Measurements from ENCODE around the gene DTD2. TPM values are rescaled to one million over a fixed set of nuclear protein-coding genes. Genes with fewer than 3 reads are reported as not detected.

Gene DTD2
- total and polyA plus RNA-seq, 2 experiments from 2014 or later, result 13.7 to 49.2 TPM

- peak overlapping the region; percentile 75 for H3K4me3 ChIP-seq
Measured at GRCh38 chr14:31418440-31418839, 38.9 kb downstream of the DTD2 start.

GRCh38 chr14:31414190-31414833 is 43.0 kb downstream of the DTD2 start:
- no peaks in the 10 kb centered on the region for H3K36me3 ChIP-seq (replicated peaks; ENCODE audit: insufficient read depth, low read depth)
- TF ChIP-seq EZH2 (IDR thresholded peaks at IDR 0.05; ENCODE audit: borderline replicate concordance), result no peak
- no peak for TF ChIP-seq CTCF (IDR thresholded peaks at IDR 0.05; ENCODE audit: poor library complexity)
- TF ChIP-seq EZH2phosphoT487 (IDR thresholded peaks at IDR 0.05; ENCODE audit: low read depth, severe bottlenecking, unreplicated experiment), result no peak
- H3K27ac ChIP-seq, result no peak overlapping the region
- no peak overlapping the region for H3K4me2 ChIP-seq
- no peaks in the 10 kb centered on the region for H4K20me1 ChIP-seq (ENCODE audit: insufficient read depth, poor library complexity, severe bottlenecking)
- H3K79me2 ChIP-seq, result peaks cover 95% of the 10 kb centered on the region
- no peak for DNase-seq (ENCODE audit: low spot score)
- H3K4me1 ChIP-seq (ENCODE audit: insufficient read depth), result peaks cover 20% of the 10 kb centered on the region
- H2AFZ ChIP-seq, result no peak overlapping the region
- H3K4me3 ChIP-seq, result no peak overlapping the region
- 42% methylated on average over 1 of the region's 1 CpG for WGBS (ENCODE audit: low lambda C conversion rate, missing lambda C conversion rate)
- H3K9me3 ChIP-seq (ENCODE audit: low read depth), result no peaks in the 10 kb centered on the region
- H3K27me3 ChIP-seq, result no peaks in the 10 kb centered on the region
- H3K9me2 ChIP-seq (replicated peaks; ENCODE audit: insufficient read depth), result no peaks in the 10 kb centered on the region

More at GRCh38 chr14:31418440-31418839, 38.9 kb downstream of the DTD2 start:
- 86% methylated on average over 1 of the region's 1 CpG for WGBS (ENCODE audit: low lambda C conversion rate, missing lambda C conversion rate)
- TF ChIP-seq EZH2phosphoT487 (IDR thresholded peaks at IDR 0.05; ENCODE audit: low read depth, severe bottlenecking, unreplicated experiment) (no peak), EZH2 (IDR thresholded peaks at IDR 0.05; ENCODE audit: borderline replicate concordance) (no peak), CTCF (IDR thresholded peaks at IDR 0.05; ENCODE audit: poor library complexity) (no peak)
- H3K79me2 ChIP-seq, result peaks cover 60% of the 10 kb centered on the region
- H3K27me3 ChIP-seq, result no peaks in the 10 kb centered on the region
- no peak overlapping the region for H3K27ac ChIP-seq
- no peaks in the 10 kb centered on the region for H3K9me2 ChIP-seq (replicated peaks; ENCODE audit: insufficient read depth)
- no peak for DNase-seq (ENCODE audit: low spot score)
- H3K4me2 ChIP-seq, result peak overlapping the region; percentile 84
- no peak overlapping the region for H2AFZ ChIP-seq
- no peaks in the 10 kb centered on the region for H4K20me1 ChIP-seq (ENCODE audit: insufficient read depth, poor library complexity, severe bottlenecking)
- H3K36me3 ChIP-seq (replicated peaks; ENCODE audit: insufficient read depth, low read depth), result no peaks in the 10 kb centered on the region
- H3K4me1 ChIP-seq (ENCODE audit: insufficient read depth), result peaks cover 12% of the 10 kb centered on the region
- H3K9me3 ChIP-seq (ENCODE audit: low read depth), result no peaks in the 10 kb centered on the region

- TF ChIP-seq EZH2 (IDR thresholded peaks at IDR 0.05; ENCODE audit: borderline replicate concordance) (no peak), EZH2phosphoT487 (IDR thresholded peaks at IDR 0.05; ENCODE audit: low read depth, severe bottlenecking, unreplicated experiment) (no peak), CTCF (IDR thresholded peaks at IDR 0.05; ENCODE audit: poor library complexity) (no peak)
- H3K4me1 ChIP-seq (ENCODE audit: insufficient read depth), result peaks cover 8% of the 10 kb centered on the region
- H3K9me3 ChIP-seq (ENCODE audit: low read depth), result no peaks in the 10 kb centered on the region
- no peaks in the 10 kb centered on the region for H4K20me1 ChIP-seq (ENCODE audit: insufficient read depth, poor library complexity, severe bottlenecking)
- no peaks in the 10 kb centered on the region for H3K9me2 ChIP-seq (replicated peaks; ENCODE audit: insufficient read depth)
- 38% methylated on average over 2 of the region's 2 CpGs for WGBS (ENCODE audit: low lambda C conversion rate, missing lambda C conversion rate)
- H3K36me3 ChIP-seq (replicated peaks; ENCODE audit: insufficient read depth, low read depth), result no peaks in the 10 kb centered on the region
- peak; percentile 11 for DNase-seq (ENCODE audit: low spot score)
- H3K4me2 ChIP-seq, result peak overlapping the region; percentile 34
- H3K79me2 ChIP-seq, result peaks cover 79% of the 10 kb centered on the region
- no peak overlapping the region for H3K4me3 ChIP-seq
- no peaks in the 10 kb centered on the region for H3K27me3 ChIP-seq
- no peak overlapping the region for H2AFZ ChIP-seq
- no peak overlapping the region for H3K27ac ChIP-seq
Measured at GRCh38 chr14:31411218-31411727, 46.0 kb downstream of the DTD2 start.

All from hepatocyte (in vitro differentiated cells).